Peyer's patch (tissue), 4 donors: ENCODE data around the gene DRGX. TPM values are rescaled to one million over a fixed set of nuclear protein-coding genes. Genes with fewer than 3 reads are reported as not detected.
A peak's percentile ranks its signal among the peaks of the same experiment; 100 is the strongest.

Source experiments
- DNase-seq, 3 donors: peaks; one replicate each; pipeline ENCODE4 v3.0.0-alpha.2; 2017 to 2019
- H3K27ac ChIP-seq, 4 donors: fragments of 200-600 bp; sonication (generic); one replicate each; pipeline ENCODE4 v1.5.1; 2016 to 2019
- H3K27me3 ChIP-seq, 2 donors: fragments of 200-600 bp; sonication (generic); one replicate each; pipeline ENCODE4 v1.5.1; 2019
- H3K36me3 ChIP-seq, 3 donors: fragments of 200-600 bp; sonication (generic); one replicate each; pipeline ENCODE4 v1.5.1; 2016 to 2019
- H3K4me1 ChIP-seq, 4 donors: fragments of 200-600 bp; sonication (generic); one replicate each; pipeline ENCODE4 v1.5.1; 2016 to 2019
- H3K4me3 ChIP-seq, 4 donors: fragments of 200-600 bp; sonication (generic); 1 replicate in 3 of 4; 2 replicates in 1 of 4; pipeline ENCODE4 v1.5.1; 2016 to 2019; ENCODE audit warnings: mild to moderate bottlenecking in 1 of 4
- H3K9me3 ChIP-seq, 4 donors: fragments of 200-600 bp; sonication (generic); one replicate each; pipeline ENCODE4 v1.5.1; 2016 to 2019; ENCODE audit warnings: mild to moderate bottlenecking in 1 of 4
- CTCF ChIP-seq, 6 experiments: fragments of 450-650 bp in 4 of 6; fragments of 200-600 bp in 2 of 6; sonication (generic) in 1 of 6; IDR thresholded peaks; one replicate each; pipeline ENCODE4 v1.5.1; 2017 to 2019; ENCODE audit warnings: antibody characterized with exemption in 6 of 6, mild to moderate bottlenecking in 3 of 6, moderate library complexity in 1 of 6
- POLR2A ChIP-seq, 2 donors: fragments of 450-650 bp; IDR thresholded peaks; one replicate each; pipeline ENCODE4 v1.5.1; 2017; ENCODE audit warnings: antibody characterized with exemption in 2 of 2, mild to moderate bottlenecking in 2 of 2, moderate library complexity in 2 of 2
- total RNA-seq, 4 donors: library from RNA; depleted of rRNA; stranded (reverse); fragments of >200 nt; gene quantifications; one replicate each; pipeline ENCODE4 v1.1.0, GENCODE V29; 2016

The DRGX gene
- total RNA-seq, 4 donors from 2014 or later: not detected

DNA sequence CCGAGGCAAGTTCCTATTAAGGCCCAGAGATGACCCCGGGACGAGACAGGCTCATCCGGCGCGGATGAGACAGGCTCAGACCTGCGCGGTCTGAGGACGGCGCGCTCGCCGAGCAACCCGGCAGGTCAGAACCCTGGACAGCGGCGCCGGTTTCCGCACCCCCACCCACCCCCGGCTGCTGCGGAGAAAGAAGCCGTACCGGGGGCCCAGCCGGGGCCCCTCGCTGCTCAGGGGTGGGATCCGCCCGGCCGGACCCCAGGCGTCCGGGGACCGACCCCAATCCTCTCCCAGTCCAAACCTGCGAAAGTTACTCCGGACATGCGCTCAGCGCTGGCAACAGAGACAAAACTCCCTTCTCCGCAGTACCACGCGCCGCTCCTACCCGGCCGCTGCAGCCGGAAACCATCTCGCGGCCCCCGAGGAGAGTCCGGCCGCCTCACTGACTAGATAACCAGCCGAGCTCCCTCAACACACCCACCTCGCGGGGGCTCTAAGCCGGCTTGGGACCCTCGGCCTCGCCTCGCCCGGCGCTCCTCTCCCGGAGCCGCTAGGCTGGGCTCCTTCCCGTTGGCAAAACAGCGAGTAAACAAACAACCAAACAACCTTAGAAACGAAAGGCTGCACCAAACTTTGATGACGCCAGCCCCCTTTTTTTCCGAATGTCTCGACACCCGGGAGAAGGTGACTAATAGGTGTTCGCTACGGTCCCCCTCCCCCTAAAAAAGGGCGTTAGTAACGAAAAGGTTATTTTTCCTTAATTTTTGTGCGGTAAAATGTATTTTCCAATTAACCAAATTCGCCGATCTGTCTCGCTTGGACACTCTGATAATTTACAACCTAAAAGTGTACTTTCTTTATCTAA, 2.3 kb upstream of the DRGX start:
- DNase-seq: peak in 2 of 3 donors; percentile 22 to 60
- peaks cover 0 to 5% (median 0%) of the 10 kb centered on the region in 4 donors for H3K9me3 ChIP-seq
- H3K4me3 ChIP-seq: peak overlapping the region in 2 of 4 donors; percentile 15 to 18
- H3K27ac ChIP-seq: no peak overlapping the region
- H3K36me3 ChIP-seq: no peaks in the 10 kb centered on the region
- TF ChIP-seq POLR2A (IDR thresholded peaks at IDR 0.05) (no peak), CTCF (IDR thresholded peaks at IDR 0.05) (no peak)
- peaks cover 0 to 29% (median 0%) of the 10 kb centered on the region in 4 donors for H3K4me1 ChIP-seq
- H3K27me3 ChIP-seq: peaks cover 0 to 50% of the 10 kb centered on the region in 2 donors

DNA sequence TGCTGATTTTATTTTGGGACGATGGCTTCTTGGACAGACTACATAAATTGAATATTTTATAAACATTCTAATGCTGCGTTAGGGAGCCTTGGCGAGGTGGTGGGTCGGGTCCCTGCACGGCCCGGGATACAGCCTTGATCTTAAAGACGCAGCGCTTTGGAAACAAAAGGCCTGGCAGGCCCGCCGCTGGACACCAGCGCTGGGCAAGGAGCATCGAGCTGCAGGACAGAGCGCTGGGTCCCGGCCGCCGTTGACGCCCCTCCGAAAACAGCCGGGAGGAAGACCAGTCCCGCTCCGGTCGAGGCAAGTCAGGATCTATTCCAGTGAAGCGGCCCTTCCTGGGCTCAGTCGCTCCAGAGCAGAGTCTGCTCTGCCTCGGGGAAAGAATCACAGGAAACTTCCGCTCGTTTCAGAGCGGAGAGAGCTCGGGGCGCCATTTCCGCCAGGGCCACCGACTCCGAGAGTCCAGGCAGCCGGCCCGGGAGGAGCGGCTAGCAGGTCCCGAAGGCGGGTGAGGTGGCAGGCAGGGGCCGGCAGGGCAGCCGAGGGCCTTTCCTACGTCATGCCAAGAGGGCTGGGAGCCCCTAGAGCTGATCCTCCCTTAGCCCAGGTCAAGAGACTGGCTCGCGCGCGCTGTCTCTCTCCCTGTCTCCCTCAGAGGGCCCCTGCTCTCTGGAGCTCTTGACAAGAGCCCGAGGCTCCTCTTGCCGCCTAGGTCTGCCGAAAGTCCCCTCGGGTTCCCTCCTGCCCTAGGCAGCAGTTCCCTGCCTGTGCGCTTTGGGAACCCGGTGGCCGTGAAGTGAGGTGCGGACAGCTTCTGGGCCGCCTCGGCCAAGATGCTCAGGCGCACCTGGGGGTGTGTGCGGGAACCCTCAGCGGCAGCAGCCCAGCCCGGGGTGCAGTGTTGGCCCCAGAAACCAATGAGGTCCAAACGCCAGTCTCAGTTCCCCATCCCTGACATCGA, 1.4 kb upstream of the DRGX start:
- H3K27me3 ChIP-seq: peaks cover 0 to 50% of the 10 kb centered on the region in 2 donors
- peaks cover 0 to 5% (median 0%) of the 10 kb centered on the region in 4 donors for H3K9me3 ChIP-seq
- H3K36me3 ChIP-seq: no peaks in the 10 kb centered on the region
- no peak overlapping the region for H3K27ac ChIP-seq
- DNase-seq: no peak
- TF ChIP-seq CTCF (IDR thresholded peaks at IDR 0.05): no peak
- TF ChIP-seq POLR2A (IDR thresholded peaks at IDR 0.05): no peak
- no peak overlapping the region for H3K4me3 ChIP-seq
- H3K4me1 ChIP-seq: peaks cover 0 to 29% (median 0%) of the 10 kb centered on the region in 4 donors

- H3K27me3 ChIP-seq: peaks cover 0 to 54% of the 10 kb centered on the region in 2 donors
- no peaks in the 10 kb centered on the region for H3K36me3 ChIP-seq
- peaks cover 0 to 5% (median 0%) of the 10 kb centered on the region in 4 donors for H3K9me3 ChIP-seq
- H3K4me1 ChIP-seq: peaks cover 0 to 29% (median 0%) of the 10 kb centered on the region in 4 donors
- no peak for DNase-seq
- H3K4me3 ChIP-seq: no peak overlapping the region
- TF ChIP-seq POLR2A (IDR thresholded peaks at IDR 0.05): no peak
- no peak for TF ChIP-seq CTCF (IDR thresholded peaks at IDR 0.05)
- no peak overlapping the region for H3K27ac ChIP-seq
Observed at GRCh38 chr10:49396666-49396999, 744 bp upstream of the DRGX start.

DNA sequence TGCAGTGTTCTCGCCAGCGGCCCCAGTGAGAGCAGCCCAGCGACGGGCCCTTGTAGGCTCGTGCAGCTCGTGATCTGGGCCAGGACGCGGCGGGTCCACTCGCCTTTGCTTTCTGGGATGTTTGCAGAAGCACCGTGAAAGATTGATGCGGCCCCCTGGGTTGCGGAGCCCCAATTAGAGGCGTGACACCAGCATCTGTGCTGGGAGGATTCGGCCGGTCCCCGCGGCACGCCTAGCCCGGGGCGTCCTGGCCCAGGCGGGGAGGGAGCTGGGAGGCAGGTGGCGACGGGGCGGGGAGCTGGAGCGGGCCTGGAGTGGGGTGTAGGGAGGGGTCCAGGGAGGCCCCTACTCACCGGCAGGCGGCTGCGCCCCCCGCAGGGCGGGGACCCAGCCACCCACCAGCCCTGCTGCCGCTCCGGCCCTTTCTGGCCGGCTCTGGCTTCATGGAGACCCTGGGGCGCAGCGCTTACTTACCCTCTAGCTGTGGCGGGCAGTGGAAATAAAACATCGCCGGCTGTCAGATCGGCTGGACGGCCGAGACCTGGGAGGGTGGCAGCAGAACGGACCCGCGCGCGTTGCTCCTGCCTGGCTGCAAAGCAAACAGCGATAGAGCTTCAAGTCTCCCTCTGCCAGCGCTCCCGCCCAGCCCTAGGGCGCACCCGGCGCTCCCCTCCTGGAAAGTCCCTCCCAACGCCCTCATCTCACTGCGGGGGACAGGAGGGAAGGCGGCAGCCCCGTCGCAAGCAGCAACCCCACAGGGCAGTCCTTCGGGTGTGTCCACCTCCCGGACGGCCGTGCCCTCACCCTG, 752 bp downstream of the DRGX start:
- H3K27ac ChIP-seq: no peak overlapping the region
- peaks cover 0 to 29% (median 0%) of the 10 kb centered on the region in 4 donors for H3K4me1 ChIP-seq
- H3K9me3 ChIP-seq: peaks cover 0 to 5% (median 0%) of the 10 kb centered on the region in 4 donors
- no peak overlapping the region for H3K4me3 ChIP-seq
- peaks cover 0 to 54% of the 10 kb centered on the region in 2 donors for H3K27me3 ChIP-seq
- no peak for TF ChIP-seq CTCF (IDR thresholded peaks at IDR 0.05)
- no peaks in the 10 kb centered on the region for H3K36me3 ChIP-seq
- DNase-seq: peak in 1 of 3 donors; percentile 40

GRCh38 chr10:49393757-49394156, 2.1 kb downstream of the DRGX start:
- peaks cover 0 to 48% of the 10 kb centered on the region in 2 donors for H3K27me3 ChIP-seq
- no peaks in the 10 kb centered on the region for H3K36me3 ChIP-seq
- TF ChIP-seq POLR2A (IDR thresholded peaks at IDR 0.05) (no peak), CTCF (IDR thresholded peaks at IDR 0.05) (no peak)
- no peak overlapping the region for H3K27ac ChIP-seq
- no peak for DNase-seq
- peaks cover 0 to 5% (median 0%) of the 10 kb centered on the region in 4 donors for H3K9me3 ChIP-seq
- peaks cover 0 to 27% (median 0%) of the 10 kb centered on the region in 4 donors for H3K4me1 ChIP-seq
- H3K4me3 ChIP-seq: no peak overlapping the region
